Measurements from ENCODE around the gene BOLA2.
"Not testable (repeated sequence)": the region's sequence is repeated elsewhere in the genome, so short reads cannot be mapped to it uniquely, and the experiment has no call there.

DNA sequence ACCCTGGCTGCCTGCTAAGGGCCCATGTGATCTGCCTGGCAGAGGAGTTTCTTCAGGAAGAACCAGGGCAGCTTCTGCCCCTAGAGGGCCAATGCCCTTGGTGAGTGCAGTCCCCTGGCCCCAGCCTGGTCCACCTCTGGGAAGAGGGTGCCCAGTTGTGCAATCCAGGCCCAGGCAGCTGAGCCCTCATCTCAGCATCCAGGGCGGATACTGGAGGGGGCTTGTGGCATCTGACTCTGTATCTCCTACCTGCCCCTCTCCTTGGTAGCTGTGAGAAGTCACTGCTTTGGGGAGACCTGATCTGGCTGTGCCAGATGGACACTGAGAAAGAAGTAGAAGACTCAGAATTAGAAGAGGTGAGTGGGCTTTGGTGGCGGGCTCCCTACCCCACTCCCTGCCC lies 3.5 kb upstream of the BOLA2 start:
- TF ChIP-seq, protein P1, sequence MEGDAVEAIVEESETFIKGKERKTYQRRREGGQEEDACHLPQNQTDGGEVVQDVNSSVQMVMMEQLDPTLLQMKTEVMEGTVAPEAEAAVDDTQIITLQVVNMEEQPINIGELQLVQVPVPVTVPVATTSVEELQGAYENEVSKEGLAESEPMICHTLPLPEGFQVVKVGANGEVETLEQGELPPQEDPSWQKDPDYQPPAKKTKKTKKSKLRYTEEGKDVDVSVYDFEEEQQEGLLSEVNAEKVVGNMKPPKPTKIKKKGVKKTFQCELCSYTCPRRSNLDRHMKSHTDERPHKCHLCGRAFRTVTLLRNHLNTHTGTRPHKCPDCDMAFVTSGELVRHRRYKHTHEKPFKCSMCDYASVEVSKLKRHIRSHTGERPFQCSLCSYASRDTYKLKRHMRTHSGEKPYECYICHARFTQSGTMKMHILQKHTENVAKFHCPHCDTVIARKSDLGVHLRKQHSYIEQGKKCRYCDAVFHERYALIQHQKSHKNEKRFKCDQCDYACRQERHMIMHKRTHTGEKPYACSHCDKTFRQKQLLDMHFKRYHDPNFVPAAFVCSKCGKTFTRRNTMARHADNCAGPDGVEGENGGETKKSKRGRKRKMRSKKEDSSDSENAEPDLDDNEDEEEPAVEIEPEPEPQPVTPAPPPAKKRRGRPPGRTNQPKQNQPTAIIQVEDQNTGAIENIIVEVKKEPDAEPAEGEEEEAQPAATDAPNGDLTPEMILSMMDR (IDR thresholded peaks at IDR 0.05; ENCODE audit: insufficient read depth, low read length, poor library complexity, severe bottlenecking) = not testable (repeated sequence)
- not testable (repeated sequence) for TF ChIP-seq EZH2phosphoT487 (conservative IDR thresholded peaks at IDR 0.05; ENCODE audit: low read length)
